Measurements from ENCODE around the gene SH3YL1.
A peak's percentile ranks its signal among the peaks of the same experiment; 100 is the strongest.

Gene SH3YL1

DNA sequence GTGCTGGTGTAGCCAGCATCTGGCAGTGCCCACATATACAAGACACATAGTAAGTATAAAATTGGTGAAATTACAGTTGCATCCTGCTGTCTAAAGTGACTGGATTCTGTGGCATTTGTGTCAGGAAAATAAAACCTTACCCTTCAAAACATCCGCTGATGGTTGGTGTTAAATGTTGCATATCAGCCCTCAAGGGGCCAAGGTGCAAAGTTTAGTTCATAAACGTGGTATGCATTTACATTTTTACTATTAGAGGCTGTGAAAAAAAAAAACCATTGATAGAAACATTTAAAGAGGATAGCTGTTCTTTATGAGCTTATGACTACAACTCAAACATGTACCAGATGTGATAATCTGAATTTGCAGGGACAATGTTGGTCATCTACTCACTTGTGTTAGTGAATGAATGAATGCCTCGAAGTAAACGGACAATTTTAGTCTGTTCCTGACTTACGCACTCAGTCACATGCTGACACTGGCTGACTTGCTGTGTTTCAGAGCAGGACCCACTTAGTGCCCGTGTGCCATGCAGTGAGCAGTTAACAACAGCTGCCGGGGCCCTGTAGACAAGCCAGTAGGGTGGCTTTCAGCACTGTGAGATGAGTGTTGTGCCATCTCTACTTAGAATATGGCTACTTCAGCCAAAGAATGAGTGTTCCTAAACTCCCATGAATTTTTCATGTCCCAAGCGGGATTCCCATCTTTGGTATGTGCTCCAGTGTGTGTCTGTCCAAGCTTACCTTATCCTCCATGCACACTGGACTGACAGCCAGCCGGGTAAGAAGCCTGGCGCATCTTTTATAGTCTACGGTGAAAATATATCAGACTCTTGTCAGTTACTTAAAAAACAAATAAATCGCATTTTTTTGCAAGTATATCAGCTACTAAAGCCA lies 18.8 kb upstream of the SH3YL1 start:
- no peak for DNase-seq (ENCODE audit: low read depth, low spot score)

DNA sequence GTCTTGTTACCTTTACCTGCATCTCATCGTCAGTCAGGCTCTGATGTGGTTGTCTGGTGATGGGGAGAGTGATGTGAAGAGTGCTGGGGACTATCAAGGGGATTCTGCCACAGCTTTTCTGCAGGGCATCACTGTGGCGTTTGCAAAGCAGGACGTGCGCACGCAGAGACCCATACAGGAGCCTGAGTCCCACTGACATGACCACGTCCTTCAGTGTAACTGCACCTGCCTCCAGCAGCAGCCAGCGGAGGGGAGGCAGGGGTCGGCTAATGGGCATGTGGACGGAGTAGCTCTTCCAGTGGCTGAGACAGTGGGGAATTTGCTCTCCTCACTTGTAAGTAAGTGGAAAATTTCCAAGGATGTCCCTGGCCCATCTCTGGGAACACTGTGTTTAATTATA lies 17.5 kb upstream of the SH3YL1 start:
- no peak for DNase-seq (ENCODE audit: low read depth, low spot score)

DNA sequence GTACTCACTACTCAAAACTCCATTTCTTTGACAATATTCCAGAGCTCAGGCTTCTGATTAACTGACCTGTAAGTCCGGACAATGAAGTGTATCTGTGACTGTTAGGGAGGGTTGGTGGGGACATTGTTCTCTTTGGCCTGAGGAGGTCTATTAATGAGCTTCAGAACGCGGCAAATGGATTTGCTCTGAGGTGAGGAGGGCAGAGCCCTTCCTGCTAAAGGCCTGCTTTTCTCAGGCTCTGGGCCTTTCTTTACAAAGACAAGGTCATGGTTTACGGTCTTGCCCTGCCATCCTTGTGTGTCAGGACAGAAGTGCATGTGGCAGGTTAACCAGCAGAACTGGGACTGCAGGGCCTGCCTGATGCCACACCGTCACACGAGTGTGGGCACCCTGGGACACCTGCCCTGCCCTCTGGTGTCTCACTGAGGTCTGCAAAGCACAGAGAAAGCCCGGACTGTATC lies 16.8 kb upstream of the SH3YL1 start:
- DNase-seq (ENCODE audit: low read depth, low spot score): no peak

DNA sequence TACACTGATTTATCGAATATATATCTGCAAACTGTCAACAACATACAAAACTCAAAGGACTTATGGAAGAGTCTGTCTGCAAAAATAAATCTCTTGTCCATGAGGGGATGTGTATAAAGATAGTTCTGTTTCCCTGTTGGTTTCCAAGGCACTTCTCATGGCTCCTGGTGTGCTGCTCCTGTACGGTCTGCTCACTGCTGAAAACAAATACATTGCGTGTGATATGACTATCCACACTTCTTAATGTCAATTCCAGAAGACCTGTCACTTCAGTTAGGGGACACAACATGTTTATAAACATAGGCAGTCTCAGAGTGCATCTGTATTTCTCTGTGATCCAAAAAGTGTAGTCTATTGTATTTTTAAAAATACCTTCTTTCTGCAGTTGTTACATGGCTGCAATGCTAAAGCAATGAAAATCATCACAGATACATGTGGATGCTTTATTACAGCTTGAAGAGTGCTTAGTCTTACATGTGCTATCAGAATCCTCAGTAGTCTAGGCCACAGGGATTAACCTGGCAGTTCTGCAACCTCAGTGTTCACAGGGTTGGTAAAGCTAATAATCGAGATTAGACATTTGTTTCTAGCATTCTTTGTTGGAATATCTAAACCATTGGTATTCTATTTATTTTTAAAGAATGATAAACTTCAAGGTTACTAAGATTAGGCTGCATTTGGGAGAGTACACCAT lies 16.3 kb upstream of the SH3YL1 start:
- no peak for DNase-seq (ENCODE audit: low read depth, low spot score)

DNA sequence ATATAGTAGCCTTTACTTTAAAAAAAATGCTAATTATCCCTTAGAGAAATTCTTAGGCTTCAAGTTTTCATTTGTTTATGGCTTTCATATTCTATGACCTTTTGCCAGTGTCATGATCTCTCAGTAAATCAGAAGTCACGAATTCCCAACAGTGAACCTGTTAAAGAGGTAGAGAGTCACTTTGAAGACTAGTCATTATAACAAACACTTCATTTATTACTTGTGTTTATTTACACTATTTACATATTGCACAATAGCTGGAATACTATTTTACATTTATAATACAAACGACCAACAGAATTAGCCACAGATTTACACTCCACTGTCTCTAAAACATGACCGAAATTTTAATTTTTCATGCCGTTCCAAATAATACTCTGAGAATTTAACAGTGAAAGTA lies 15.5 kb upstream of the SH3YL1 start:
- DNase-seq (ENCODE audit: low read depth, low spot score): no peak

DNA sequence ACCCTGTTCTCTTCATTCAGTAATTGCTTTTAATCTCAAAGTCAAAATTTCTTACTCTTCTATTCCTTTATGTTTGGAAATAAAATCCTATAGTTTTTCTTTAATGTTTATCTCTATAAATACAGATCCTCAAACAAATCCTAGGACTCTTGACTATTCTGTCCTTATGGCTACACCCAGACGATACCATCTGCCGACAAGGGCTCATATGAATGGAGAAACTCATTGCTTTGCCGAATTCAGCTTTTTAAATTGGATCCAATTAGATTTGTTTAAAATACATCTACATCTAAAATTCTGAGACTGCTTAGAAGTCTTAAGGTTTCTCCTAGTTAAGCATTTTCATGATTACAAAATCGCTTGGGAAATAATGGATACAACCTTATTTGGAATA lies 15.1 kb upstream of the SH3YL1 start:
- no peak for DNase-seq (ENCODE audit: low read depth, low spot score)

DNA sequence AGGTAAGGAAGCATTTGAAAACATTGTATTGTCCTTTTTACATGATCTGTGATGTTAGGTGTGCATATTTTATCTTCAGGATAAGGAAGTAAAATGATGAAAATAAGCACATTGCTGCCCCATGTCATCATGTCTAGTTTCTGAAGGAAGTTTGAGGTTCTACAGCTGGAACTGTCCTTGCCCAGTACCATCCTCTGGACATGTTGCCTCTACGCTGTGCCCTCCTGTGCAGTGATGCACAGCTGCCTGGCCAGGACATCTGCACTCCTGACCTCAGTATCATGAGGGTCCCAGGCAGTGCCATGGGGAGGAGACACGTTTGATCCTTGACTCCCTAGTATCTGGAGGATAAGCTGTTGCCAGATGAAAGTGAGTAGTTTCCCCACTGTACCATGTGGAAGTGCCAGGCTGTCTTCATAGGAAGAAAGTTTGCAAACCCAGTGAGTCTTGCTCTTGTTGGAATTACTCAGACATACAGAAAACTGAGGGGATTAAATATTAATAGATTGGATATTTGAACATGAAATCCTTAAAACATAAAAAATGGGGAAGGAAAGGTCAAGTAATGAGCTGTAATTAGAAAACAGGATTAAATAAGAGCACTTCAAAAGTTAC lies 14.6 kb upstream of the SH3YL1 start:
- DNase-seq (ENCODE audit: low read depth, low spot score): no peak

DNA sequence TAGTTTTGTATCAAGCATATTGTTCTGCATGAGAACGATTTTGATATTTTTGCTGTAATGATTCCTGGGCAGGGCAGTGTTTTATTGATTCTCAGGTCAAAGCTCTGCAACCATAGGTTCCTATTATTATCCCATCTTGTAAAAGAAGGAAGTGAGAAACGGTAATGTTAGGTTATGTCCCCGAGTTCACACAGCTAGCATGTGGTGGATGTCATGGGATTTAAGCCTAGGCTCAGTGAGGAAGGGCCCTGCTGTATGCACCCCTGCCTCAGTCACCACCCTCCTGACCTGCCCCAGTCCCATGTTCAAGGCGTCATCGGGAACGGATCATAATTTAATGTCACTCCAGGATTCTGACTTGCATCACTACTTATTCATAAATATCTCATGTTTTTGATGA lies 11.6 kb upstream of the SH3YL1 start:
- no peak for DNase-seq (ENCODE audit: low read depth, low spot score)

DNA sequence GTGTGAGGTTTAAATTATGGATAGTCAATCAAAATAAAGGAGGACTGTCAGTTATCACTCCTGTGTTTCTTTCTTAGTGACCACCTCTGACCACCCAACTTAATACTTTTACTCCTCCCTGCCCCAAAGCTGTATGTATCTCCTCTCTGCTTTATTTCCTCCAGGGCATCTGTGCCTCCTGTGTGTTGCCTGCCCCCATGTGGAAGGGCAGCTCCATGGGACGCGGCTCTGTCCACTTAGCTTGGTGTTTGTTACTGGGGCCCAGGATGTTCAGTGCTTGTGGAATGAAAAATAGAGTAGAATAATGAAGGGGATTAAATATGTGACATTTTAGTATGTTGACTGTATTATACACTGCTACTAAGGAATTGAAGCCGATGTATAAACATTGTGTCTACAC lies 10.7 kb upstream of the SH3YL1 start:
- DNase-seq (ENCODE audit: low read depth, low spot score): no peak

DNA sequence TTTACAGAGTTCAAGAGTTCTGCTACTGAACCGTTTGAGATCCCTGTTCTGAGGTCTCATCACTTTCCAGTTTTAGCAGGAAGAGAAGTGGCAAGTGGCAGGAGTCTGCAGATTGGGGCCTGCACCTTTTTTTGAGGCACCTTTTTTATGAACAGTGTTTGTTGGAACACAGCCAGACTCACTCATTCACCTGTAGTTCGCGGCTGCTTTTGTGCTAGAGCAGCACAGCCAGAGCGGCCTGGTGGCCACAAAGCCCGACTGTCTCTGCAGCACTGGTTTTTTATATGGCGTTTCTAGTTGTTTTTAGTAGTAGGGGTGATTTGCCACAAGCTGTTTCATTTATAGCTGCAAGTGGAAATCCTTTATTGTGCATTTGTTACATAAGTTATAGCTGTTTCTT lies 9.5 kb upstream of the SH3YL1 start:
- DNase-seq (ENCODE audit: low read depth, low spot score): no peak

DNA sequence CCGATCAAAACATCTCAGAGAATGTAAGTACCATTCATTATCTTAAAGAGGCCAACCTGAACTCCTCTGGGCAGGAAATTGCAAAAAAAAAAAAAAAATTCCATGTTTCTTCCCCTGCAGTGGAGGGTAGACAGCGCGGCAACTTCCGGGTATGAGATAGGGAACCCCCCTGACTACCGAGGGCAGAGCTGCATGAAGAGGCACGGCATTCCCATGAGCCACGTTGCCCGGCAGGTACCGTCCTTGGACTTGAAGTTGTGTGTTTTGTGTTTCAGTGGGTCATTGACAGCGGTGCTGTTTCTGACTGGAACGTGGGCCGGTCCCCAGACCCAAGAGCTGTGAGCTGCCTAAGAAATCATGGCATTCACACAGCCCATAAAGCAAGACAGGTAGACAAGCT lies 8.1 kb upstream of the SH3YL1 start:
- no peak for DNase-seq (ENCODE audit: low read depth, low spot score)

DNA sequence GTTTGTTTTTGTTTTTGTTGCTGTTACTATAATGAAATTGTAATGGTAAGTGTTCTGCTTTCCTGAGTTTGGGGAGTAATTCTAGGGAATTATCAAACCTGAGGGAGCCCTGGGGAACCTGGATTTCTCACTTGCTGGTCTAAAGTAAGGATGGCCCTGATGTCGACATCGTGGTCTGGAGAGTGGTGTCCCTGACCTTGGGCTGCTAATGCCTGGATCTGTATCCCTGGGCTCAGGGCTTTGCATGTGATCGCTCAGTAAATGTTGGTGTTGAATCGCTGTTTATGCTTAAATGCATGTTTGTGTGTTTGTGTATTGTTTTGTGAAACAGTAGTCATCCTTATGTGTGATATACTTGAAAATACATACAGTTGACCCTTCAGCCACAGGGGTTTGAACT lies 7.0 kb upstream of the SH3YL1 start:
- DNase-seq (ENCODE audit: low read depth, low spot score): no peak

DNA sequence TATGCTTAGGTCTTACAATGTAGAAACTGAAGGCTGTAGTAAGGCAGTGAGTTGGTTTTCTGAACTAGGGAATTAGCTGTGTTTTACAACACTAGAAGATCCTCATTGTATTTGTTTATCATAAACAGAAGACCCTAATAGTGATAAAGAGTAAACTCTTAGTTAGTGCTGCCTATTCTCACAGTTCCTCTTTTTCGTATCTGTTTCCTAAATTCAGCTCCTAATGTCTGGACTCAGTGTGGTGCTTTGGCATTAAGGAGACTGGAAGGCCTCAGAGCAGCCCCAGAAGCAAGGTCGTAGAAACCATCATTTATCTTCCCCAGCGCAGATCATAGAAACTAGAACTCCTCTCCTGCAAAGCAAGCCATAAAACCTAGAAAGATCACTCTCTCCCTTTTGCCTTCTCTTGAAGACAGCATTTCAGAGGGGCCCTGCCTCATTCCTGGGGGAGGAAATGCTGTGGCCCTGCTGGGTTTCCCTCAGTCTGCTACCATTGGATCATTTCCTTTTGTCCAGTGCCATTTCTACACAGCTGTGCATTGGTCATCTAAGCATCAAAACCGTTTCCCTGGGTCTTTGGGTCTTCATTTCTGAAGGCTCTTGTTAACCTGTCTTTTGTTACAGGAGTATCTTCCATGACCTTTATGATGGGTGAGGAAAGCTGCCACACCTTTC lies 5.7 kb upstream of the SH3YL1 start:
- DNase-seq (ENCODE audit: low read depth, low spot score): no peak

DNA sequence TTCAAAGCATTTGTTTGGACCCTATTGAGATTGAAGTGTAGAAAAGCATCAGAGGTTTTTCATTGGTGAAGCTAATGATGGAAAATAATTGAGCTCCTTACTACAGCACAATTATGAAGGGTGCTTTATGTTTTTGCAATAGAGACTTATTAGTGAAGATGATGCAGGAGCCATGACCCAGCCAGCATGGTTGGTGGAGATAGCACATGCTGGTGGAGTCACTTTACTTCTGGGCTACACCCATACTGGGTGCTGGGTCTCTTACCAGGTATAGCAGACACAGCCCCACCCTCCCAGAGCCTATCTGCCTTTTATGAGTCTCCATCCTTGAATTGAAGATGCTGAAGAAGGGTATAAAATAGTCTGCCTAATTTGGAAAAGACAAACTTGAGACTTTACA lies 4.5 kb upstream of the SH3YL1 start:
- no peak for DNase-seq (ENCODE audit: low read depth, low spot score)

DNA sequence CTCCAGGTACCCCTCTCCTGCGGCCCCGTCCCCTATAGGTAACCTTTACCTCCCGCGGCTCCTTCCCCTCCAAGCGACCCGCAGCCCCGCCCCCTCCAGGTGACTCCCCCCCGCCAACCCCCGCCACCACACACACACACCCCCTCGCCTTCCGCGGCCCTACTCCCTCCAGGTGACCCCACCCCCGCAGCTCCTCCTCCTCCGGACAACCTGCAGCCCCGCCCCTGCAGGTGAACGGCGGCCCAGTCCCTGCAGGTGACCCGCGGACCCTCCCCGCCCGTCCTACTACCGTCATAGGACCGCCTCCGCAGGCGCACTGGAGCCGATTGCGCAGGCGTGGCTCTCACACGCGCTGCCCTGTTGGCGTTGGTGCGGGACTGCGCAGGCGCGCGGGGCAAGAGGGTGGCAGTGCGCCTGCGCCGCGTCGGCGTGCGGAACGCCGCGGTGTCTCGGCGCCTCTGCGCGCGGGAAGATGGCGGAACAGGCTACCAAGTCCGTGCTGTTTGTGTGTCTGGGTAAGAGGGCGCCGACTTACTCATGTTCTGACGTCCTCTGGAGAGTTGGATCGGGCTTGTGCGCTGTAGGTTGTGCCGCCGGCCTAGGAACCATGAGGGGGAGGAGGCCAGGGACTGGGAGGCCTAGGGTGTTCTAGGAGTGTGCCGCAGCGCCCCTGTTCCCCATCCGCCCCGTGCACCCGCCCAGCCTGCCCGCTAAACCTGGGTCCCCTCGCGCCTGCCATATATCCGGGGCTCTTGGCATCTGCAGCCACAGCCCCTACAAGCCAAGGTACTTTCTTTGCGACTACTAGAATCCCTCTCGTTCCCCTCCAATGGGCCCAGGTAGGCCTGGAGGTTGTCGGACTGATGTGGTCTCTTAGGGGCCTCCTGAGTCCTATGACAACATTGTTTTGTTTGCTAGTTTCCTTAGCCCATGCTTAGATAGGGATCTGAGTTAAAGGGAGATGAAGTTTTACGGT lies 949 bp upstream of the SH3YL1 start, which contains the start of gene ACP1:
TSS of gene ACP1 (plus strand) at position 455 of the 976 bp plus-strand sequence. CDS start at position 473, 18 bp downstream.
- DNase-seq (ENCODE audit: low read depth, low spot score): peak; percentile 89

DNA sequence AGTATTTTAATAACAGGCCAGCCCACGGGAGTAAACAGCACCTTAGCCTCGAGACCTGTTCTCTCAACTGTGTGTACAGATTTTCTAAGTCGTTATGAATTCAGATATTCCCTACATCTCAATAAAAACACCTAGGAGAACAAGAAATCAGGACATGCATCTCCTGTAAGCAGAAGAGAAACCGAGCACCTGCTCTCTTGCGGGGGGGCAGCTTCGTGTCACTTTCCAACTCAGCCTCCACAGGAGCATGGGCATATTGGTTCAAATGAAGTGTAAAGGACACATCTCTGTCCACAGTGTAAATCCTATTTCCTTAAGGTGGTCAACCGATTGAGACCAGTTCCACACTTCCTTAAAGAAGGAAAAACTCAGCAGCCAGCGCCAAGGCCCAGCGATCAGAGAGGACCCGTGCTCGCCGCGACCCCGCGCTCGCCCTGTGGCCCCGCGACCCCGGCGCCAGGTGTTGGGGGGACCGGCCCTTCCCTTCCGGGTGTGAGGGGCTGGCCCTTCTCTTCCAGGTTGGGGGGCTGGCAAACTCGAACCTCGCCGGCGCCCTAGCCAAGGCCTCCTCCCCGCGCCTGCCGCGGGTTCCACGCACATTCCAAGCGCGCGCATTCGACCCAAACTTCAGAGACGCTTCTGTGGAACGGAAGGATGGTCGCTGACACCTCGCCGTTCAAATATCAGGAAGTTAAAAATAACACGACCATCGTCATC lies 652 bp downstream of the SH3YL1 start:
- no peak for DNase-seq (ENCODE audit: low read depth, low spot score)

DNA sequence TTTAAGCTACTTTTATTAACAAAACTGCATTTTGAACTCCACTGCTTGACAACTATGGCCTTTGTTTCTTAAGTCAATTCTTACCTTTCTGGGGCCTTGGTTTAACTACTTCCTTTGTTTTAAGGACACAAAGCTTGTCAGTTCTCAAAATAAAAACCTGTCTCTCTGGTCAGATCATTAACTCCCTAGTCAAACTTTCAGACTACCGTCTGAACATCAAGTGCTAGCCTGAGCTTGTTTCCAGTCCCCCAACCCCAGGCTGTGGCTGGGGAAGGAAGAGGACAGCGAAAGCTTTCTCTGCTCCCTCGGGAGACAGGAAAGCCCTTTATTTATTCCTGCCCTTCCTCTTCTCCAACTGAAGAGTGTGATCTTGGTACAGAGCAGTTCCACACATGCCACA lies 1.7 kb downstream of the SH3YL1 start:
- no peak for DNase-seq (ENCODE audit: low read depth, low spot score)

DNA sequence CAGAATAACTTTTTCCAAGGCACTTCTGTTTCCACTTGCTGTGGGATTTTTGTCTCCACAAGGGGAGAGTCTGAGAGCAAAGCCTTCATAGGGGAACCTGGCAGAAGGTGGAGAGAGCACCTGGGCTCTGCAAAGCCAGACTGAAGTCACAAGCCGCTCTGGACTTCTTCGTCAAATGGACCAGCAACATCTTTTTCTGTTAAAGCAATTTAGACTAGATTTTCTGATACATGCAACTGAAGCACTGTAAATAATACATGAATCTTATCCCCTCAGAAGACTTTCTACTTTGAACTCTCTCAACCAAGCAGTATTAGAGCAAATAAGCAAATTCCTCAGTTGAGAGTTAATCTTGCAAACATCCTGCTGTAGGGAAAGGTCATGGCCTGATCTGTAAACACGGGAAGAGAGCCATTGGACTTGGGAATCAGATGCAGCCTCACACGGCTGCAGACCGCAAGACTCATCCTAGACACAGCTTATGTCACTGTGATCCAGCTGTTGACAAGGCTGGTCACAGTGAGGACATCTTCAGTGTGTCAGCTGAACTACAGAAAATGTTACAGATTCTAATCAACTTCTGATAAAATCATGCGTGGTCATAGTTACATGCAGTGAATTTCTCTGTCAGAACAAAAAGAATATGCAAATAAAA lies 3.2 kb downstream of the SH3YL1 start:
- no peak for DNase-seq (ENCODE audit: low read depth, low spot score)

DNA sequence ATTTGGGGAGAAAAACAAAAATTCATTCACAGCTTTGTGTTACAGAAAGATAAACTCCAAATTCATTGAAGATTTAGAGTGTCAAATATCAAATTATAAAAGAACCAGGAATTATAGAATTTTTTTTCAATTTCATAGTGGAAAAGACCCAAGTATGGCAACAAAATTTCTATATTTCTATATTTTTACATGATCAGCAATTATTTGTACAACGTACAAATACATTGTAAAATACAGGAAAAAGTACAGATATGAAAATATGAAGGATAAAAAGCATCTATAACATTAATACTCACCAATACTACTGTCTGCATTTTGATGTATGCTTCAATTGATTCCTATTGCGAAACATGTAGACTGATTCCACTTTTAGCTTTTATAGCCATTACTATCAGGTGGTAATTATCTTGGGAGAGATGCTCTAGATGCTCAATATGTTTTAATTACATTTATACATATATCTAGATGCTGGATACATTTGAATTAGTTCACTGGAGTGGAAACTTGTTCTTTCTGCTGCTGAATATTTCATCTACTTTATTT lies 4.0 kb downstream of the SH3YL1 start:
- no peak for DNase-seq (ENCODE audit: low read depth, low spot score)
